Measurements from ENCODE around the gene KRTAP10-7.
"Not testable (repeated sequence)": the region's sequence is repeated elsewhere in the genome, so short reads cannot be mapped to it uniquely, and the experiment has no call there.

The KRTAP10-7 gene

GRCh38 chr21:44593598-44594405 is 6.6 kb upstream of the KRTAP10-7 start:
- H3K4me3 ChIP-seq (replicated peaks in 1 of 2; ENCODE audit: low read depth in 2 of 2, low read length in 2 of 2): no peak overlapping the region
- no peak for TF ChIP-seq CTCF (IDR thresholded peaks at IDR 0.05; ENCODE audit: low read depth, low read length)
- DNase-seq (ENCODE audit: low read depth in 2 of 2): peak in 1 of 2 donors; percentile 5

- TF ChIP-seq CTCF (IDR thresholded peaks at IDR 0.05; ENCODE audit: low read depth, low read length): no peak
- H3K4me3 ChIP-seq (replicated peaks in 1 of 2; ENCODE audit: low read depth in 2 of 2, low read length in 2 of 2): no peak overlapping the region
Observed at GRCh38 chr21:44594406-44594916, 5.9 kb upstream of the KRTAP10-7 start.

GRCh38 chr21:44595524-44595923 is 4.9 kb upstream of the KRTAP10-7 start:
- no peak for TF ChIP-seq CTCF (IDR thresholded peaks at IDR 0.05; ENCODE audit: low read depth, low read length)
- H3K4me3 ChIP-seq (replicated peaks in 1 of 2; ENCODE audit: low read depth in 2 of 2, low read length in 2 of 2): no peak overlapping the region
- no peak for DNase-seq (ENCODE audit: low read depth in 2 of 2)

More at GRCh38 chr21:44594406-44594916, 5.9 kb upstream of the KRTAP10-7 start:
- no peak for DNase-seq (ENCODE audit: low read depth in 2 of 2)

GRCh38 chr21:44596068-44596725 is 4.2 kb upstream of the KRTAP10-7 start:
- peak in 1 of 2 donors; percentile 18 for DNase-seq (ENCODE audit: low read depth in 2 of 2)
- no peak overlapping the region for H3K4me3 ChIP-seq (replicated peaks in 1 of 2; ENCODE audit: low read depth in 2 of 2, low read length in 2 of 2)
- TF ChIP-seq CTCF (IDR thresholded peaks at IDR 0.05; ENCODE audit: low read depth, low read length): no peak

GRCh38 chr21:44598061-44598460 is 2.3 kb upstream of the KRTAP10-7 start:
- no peak for TF ChIP-seq CTCF (IDR thresholded peaks at IDR 0.05; ENCODE audit: low read depth, low read length)
- H3K4me3 ChIP-seq (replicated peaks in 1 of 2; ENCODE audit: low read depth in 2 of 2, low read length in 2 of 2): no peak overlapping the region
- no peak for DNase-seq (ENCODE audit: low read depth in 2 of 2)

GRCh38 chr21:44599264-44600029 is 950 bp upstream of the KRTAP10-7 start:
- no peak for DNase-seq (ENCODE audit: low read depth in 2 of 2)
- no peak overlapping the region for H3K4me3 ChIP-seq (replicated peaks in 1 of 2; ENCODE audit: low read depth in 2 of 2, low read length in 2 of 2)
- TF ChIP-seq CTCF (IDR thresholded peaks at IDR 0.05; ENCODE audit: low read depth, low read length): no peak

- not testable (repeated sequence) for DNase-seq (ENCODE audit: low read depth in 2 of 2); H3K4me3 ChIP-seq (replicated peaks in 1 of 2; ENCODE audit: low read depth in 2 of 2, low read length in 2 of 2)
Observed at GRCh38 chr21:44601091-44601490, 694 bp downstream of the KRTAP10-7 start.

Measured in cardiac fibroblast (primary cell).